ENCODE results near the gene TRIM7. TPM values are rescaled to one million over a fixed set of nuclear protein-coding genes. Genes with fewer than 3 reads are reported as not detected.

TRIM7 gene
- total and polyA plus RNA-seq, 2 experiments from 2014 or later, result 0.53 to 0.56 TPM

GRCh38 chr5:181222630-181223057 lies 17.6 kb upstream of the TRIM7 start:
- Histone ChIP-seq H3K27me3 (ENCODE audit: insufficient read depth) (no peaks in the 10 kb centered on the region; the same call in 1 of the 2 replicates), H3K9me2 (ENCODE audit: insufficient read depth) (no peaks in the 10 kb centered on the region), H2AFZ (0 out of 2 replicates have a peak overlapping the region, but pooled peaks have one; percentile 24), H3K4me1 (ENCODE audit: insufficient read depth) (peaks cover 12% of the 10 kb centered on the region; the same call in 1 of the 2 replicates), H3K27ac (ENCODE audit: low read depth) (no peak overlapping the region), H3F3A (replicated peaks; ENCODE audit: low read depth) (peaks cover 10% of the 10 kb centered on the region), H3K36me3 (ENCODE audit: insufficient read depth) (peaks cover 7% of the 10 kb centered on the region; the same call in 1 of the 2 replicates), H3K4me3 (peak overlapping the region; percentile 66), H3K4me2 (peak overlapping the region; percentile 82), H4K20me1 (replicated peaks; ENCODE audit: insufficient read depth) (no peaks in the 10 kb centered on the region; the same call in 1 of the 2 replicates), H3K79me2 (replicated peaks; ENCODE audit: insufficient read depth) (peaks cover 25% of the 10 kb centered on the region)
- TF ChIP-seq JUNB (IDR thresholded peaks at IDR 0.05; ENCODE audit: unreplicated experiment), result no peak
- no peak for TF ChIP-seq REST (IDR thresholded peaks at IDR 0.05; ENCODE audit: unreplicated experiment)
- DNase-seq (ENCODE audit: low spot score) (no peak), ATAC-seq (peak; percentile 2)
- peaks cover 22% of the 10 kb centered on the region for H3K4me1 Mint-ChIP-seq
- peaks cover 56% of the 10 kb centered on the region for H3K27me3 Mint-ChIP-seq (ENCODE audit: insufficient read depth, low read depth, poor library complexity)
- peaks cover 17% of the 10 kb centered on the region; the same call in 2 of the 3 replicates for H3K36me3 Mint-ChIP-seq (ENCODE audit: low read depth)
- peak overlapping the region; percentile 99 for H3K4me3 Mint-ChIP-seq
- H3K27ac Mint-ChIP-seq, result peak overlapping the region; percentile 93
- peaks cover 16% of the 10 kb centered on the region for H3K9me3 Mint-ChIP-seq

GRCh38 chr5:181221792-181222629 lies 17.0 kb upstream of the TRIM7 start:
- Histone ChIP-seq H4K20me1 (replicated peaks; ENCODE audit: insufficient read depth) (no peaks in the 10 kb centered on the region; the same call in 1 of the 2 replicates), H3K9me2 (ENCODE audit: insufficient read depth) (no peaks in the 10 kb centered on the region), H3K36me3 (ENCODE audit: insufficient read depth) (peaks cover 6% of the 10 kb centered on the region; the same call in 1 of the 2 replicates), H3K4me2 (peak overlapping the region; percentile 82), H2AFZ (0 out of 2 replicates have a peak overlapping the region, but pooled peaks have one; percentile 24), H3F3A (replicated peaks; ENCODE audit: low read depth) (peaks cover 13% of the 10 kb centered on the region), H3K4me3 (peak overlapping the region; percentile 66), H3K27ac (ENCODE audit: low read depth) (peak overlapping the region; percentile 47; the same call in 1 of the 2 replicates), H3K79me2 (replicated peaks; ENCODE audit: insufficient read depth) (peaks cover 25% of the 10 kb centered on the region), H3K27me3 (ENCODE audit: insufficient read depth) (no peaks in the 10 kb centered on the region; the same call in 1 of the 2 replicates), H3K4me1 (ENCODE audit: insufficient read depth) (peaks cover 12% of the 10 kb centered on the region; the same call in 1 of the 2 replicates)
- peak overlapping the region; percentile 99 for H3K4me3 Mint-ChIP-seq
- peak; percentile 92 for DNase-seq (ENCODE audit: low spot score)
- H3K27ac Mint-ChIP-seq, result peak overlapping the region; percentile 93
- H3K4me1 Mint-ChIP-seq, result peaks cover 23% of the 10 kb centered on the region
- peak; percentile 41 for ATAC-seq
- H3K27me3 Mint-ChIP-seq (ENCODE audit: insufficient read depth, low read depth, poor library complexity), result peaks cover 61% of the 10 kb centered on the region
- H3K36me3 Mint-ChIP-seq (ENCODE audit: low read depth), result peaks cover 15% of the 10 kb centered on the region; the same call in 2 of the 3 replicates
- H3K9me3 Mint-ChIP-seq, result peaks cover 16% of the 10 kb centered on the region
- TF ChIP-seq ZNF462 (CRISPR knock-in tag; IDR thresholded peaks at IDR 0.05), result no peak
- TF ChIP-seq ETS1 (IDR thresholded peaks at IDR 0.05), result peak; percentile 52; the same call in 1 of the 2 replicates
- no peak for TF ChIP-seq EZH2 (IDR thresholded peaks at IDR 0.05; ENCODE audit: low read depth, unreplicated experiment)
- TF ChIP-seq ZNF114 (CRISPR knock-in tag; IDR thresholded peaks at IDR 0.05), result no peak
